Sigmoid colon (tissue), 7 donors: ENCODE results near the gene NGFR. TPM values are rescaled to one million over a fixed set of nuclear protein-coding genes. Genes with fewer than 3 reads are reported as not detected.

Experiments used
- DNase-seq: peaks from one replicate; pipeline ENCODE4 v3.0.0-alpha.2; 2019
- H3K27ac ChIP-seq, 4 donors: fragments of 200-600 bp; sonication (generic); one replicate each; pipeline ENCODE4 v1.5.1; 2016 to 2019; ENCODE audit warnings: mild to moderate bottlenecking in 1 of 4
- H3K27me3 ChIP-seq, 3 donors: fragments of 200-600 bp; sonication (generic); one replicate each; pipeline ENCODE4 v1.5.1; 2019; ENCODE audit warnings: mild to moderate bottlenecking in 1 of 3
- H3K36me3 ChIP-seq, 4 donors: fragments of 200-600 bp; sonication (generic); one replicate each; pipeline ENCODE4 v1.5.1; 2016 to 2019
- H3K4me1 ChIP-seq, 4 donors: fragments of 200-600 bp; sonication (generic); one replicate each; pipeline ENCODE4 v1.5.1; 2017 to 2019
- H3K4me3 ChIP-seq, 4 donors: fragments of 200-600 bp; sonication (generic); one replicate each; pipeline ENCODE4 v1.5.1; 2017 to 2019; ENCODE audit warnings: mild to moderate bottlenecking in 2 of 4, moderate library complexity in 1 of 4
- H3K9me3 ChIP-seq, 4 donors: fragments of 200-600 bp in 3 of 4; sonication (generic) in 3 of 4; one replicate each; pipeline versions ENCODE4 v1.5.1 to v1.6.1; 2013 to 2019
- CTCF ChIP-seq, 4 experiments: fragments of 450-650 bp in 3 of 4; fragments of 200-600 bp in 1 of 4; IDR thresholded peaks; one replicate each; pipeline ENCODE4 v1.5.1; 2016 to 2019; ENCODE audit warnings: antibody characterized with exemption in 4 of 4, mild to moderate bottlenecking in 3 of 4, moderate library complexity in 2 of 4
- EP300 ChIP-seq, 4 donors: sonication (generic); formaldehyde crosslinking; IDR thresholded peaks; one replicate each; pipeline ENCODE4 v1.6.1; 2017; ENCODE audit warnings: antibody characterized with exemption in 4 of 4
- POLR2A ChIP-seq, 2 donors: fragments of 450-650 bp; IDR thresholded peaks; one replicate each; pipeline ENCODE4 v1.6.1; 2016; ENCODE audit warnings: antibody characterized with exemption in 2 of 2, mild to moderate bottlenecking in 2 of 2, moderate library complexity in 2 of 2
- POLR2AphosphoS5 ChIP-seq, 4 donors: sonication (generic); formaldehyde crosslinking; IDR thresholded peaks; one replicate each; pipeline ENCODE4 v1.6.1; 2017; ENCODE audit warnings: antibody characterized with exemption in 4 of 4
- WGBS, 2 donors: extraction: QIAGEN DNeasy Blood & Tissue Kit; methylation state at CpG; one replicate each; pipeline ENCODE4 v1.1.7; 2013; 5-methylcytosine and 5-hydroxymethylcytosine counted together
- intact Hi-C: fragments of 100-400 bp; cut with DNase I; formaldehyde crosslinking; loops from one replicate; pipeline ENCODE4 v1.15.1; 2023
- polyA plus RNA-seq, 3 donors: library from polyadenylated mRNA; stranded (reverse); fragments of 200-250 nt; gene quantifications; one replicate each; pipeline ENCODE4 v1.2.3, GENCODE V29; 2013
- total RNA-seq, 4 donors: library from RNA; depleted of rRNA; stranded (reverse); fragments of >200 nt; gene quantifications; one replicate each; pipeline ENCODE4 v1.1.0, GENCODE V29; 2016
- donor health status: healthy with polysubstance abuse.
- donor health status: Bipolar disorder and iron deficiency.
- donor health status: healthy.

The NGFR gene
- total RNA-seq (10 to 100 TPM in 3 of 4 donors, 1 to 10 TPM in 1; 6.9 to 15.2 (median 12.6) TPM), polyA plus RNA-seq (1 to 10 TPM in 1 of 3 donors, under 1 TPM in 2; 0.46 to 6.8 (median 0.60) TPM)

- no peak for TF ChIP-seq EP300 (IDR thresholded peaks at IDR 0.05)
- TF ChIP-seq POLR2A (IDR thresholded peaks at IDR 0.05): peak in 1 of 2 donors; percentile 28
- peak; percentile 59 to 89 (median 86) for TF ChIP-seq POLR2AphosphoS5 (IDR thresholded peaks at IDR 0.05)
- no peak for TF ChIP-seq CTCF (IDR thresholded peaks at IDR 0.05)
- Histone ChIP-seq H3K36me3 (no peaks in the 10 kb centered on the region), H3K4me1 (peaks cover 4 to 38% (median 37%) of the 10 kb centered on the region in 4 donors), H3K9me3 (no peaks in the 10 kb centered on the region), H3K27ac (peak within 1 kb of the TSS in 3 of 4 donors; percentile 41 to 68 (median 58)), H3K27me3 (peaks cover 2 to 13% (median 8%) of the 10 kb centered on the region in 3 donors), H3K4me3 (peak within 1 kb of the TSS; percentile 40 to 58 (median 50))
- DNase-seq: no peak
- WGBS, 2 donors: 1 to 2% methylated on average over 79 of the region's 79 CpGs
- intact Hi-C loops: loop anchor here (5.0 to 10.0 kb wide), 2 partner anchors 78 to 200 kb away; no protein-coding TSS in a partner anchor
Observed at GRCh38 chr17:49494986-49495841, at the start of gene NGFR. Gene NGFR (plus strand): TSS chr17:49495293. CDS start chr17:49495418, 125 bp downstream.

GRCh38 chr17:49445591-49445990 is 49.5 kb upstream of the NGFR start:
- Histone ChIP-seq H3K27me3 (peaks cover 0 to 13% (median 1%) of the 10 kb centered on the region in 3 donors), H3K27ac (no peak overlapping the region), H3K36me3 (no peaks in the 10 kb centered on the region), H3K4me3 (no peak overlapping the region), H3K9me3 (no peaks in the 10 kb centered on the region), H3K4me1 (no peaks in the 10 kb centered on the region)
- peak; percentile 37 for DNase-seq
- TF ChIP-seq POLR2A (IDR thresholded peaks at IDR 0.05) (no peak), EP300 (IDR thresholded peaks at IDR 0.05) (no peak)
- intact Hi-C loops: no loop called here
- WGBS, 2 donors: 83 to 90% methylated on average over 7 of the region's 7 CpGs

GRCh38 chr17:49447628-49448302 is 47.3 kb upstream of the NGFR start:
- Histone ChIP-seq H3K4me1 (no peaks in the 10 kb centered on the region), H3K9me3 (no peaks in the 10 kb centered on the region), H3K4me3 (no peak overlapping the region), H3K27me3 (no peaks in the 10 kb centered on the region), H3K27ac (no peak overlapping the region), H3K36me3 (no peaks in the 10 kb centered on the region)
- DNase-seq: peak; percentile 20
- no peak for TF ChIP-seq POLR2AphosphoS5 (IDR thresholded peaks at IDR 0.05)
- TF ChIP-seq CTCF (IDR thresholded peaks at IDR 0.05): no peak
- TF ChIP-seq EP300 (IDR thresholded peaks at IDR 0.05): no peak
- no peak for TF ChIP-seq POLR2A (IDR thresholded peaks at IDR 0.05)
- WGBS, 2 donors: 83 to 88% methylated on average over 9 of the region's 9 CpGs
- intact Hi-C loops: no loop called here

GRCh38 chr17:49450181-49450580 is 44.9 kb upstream of the NGFR start:
- Histone ChIP-seq H3K36me3 (no peaks in the 10 kb centered on the region), H3K4me3 (no peak overlapping the region), H3K27ac (no peak overlapping the region), H3K9me3 (no peaks in the 10 kb centered on the region), H3K4me1 (no peaks in the 10 kb centered on the region), H3K27me3 (no peaks in the 10 kb centered on the region)
- no peak for TF ChIP-seq CTCF (IDR thresholded peaks at IDR 0.05)
- no peak for TF ChIP-seq POLR2A (IDR thresholded peaks at IDR 0.05)
- no peak for TF ChIP-seq EP300 (IDR thresholded peaks at IDR 0.05)
- TF ChIP-seq POLR2AphosphoS5 (IDR thresholded peaks at IDR 0.05): no peak
- DNase-seq: no peak
- intact Hi-C loops: no loop called here
- WGBS, 2 donors: 66 to 84% methylated on average over 4 of the region's 4 CpGs

- Histone ChIP-seq H3K27me3 (no peaks in the 10 kb centered on the region), H3K9me3 (no peaks in the 10 kb centered on the region), H3K27ac (no peak overlapping the region), H3K4me3 (no peak overlapping the region), H3K36me3 (no peaks in the 10 kb centered on the region), H3K4me1 (no peaks in the 10 kb centered on the region)
- intact Hi-C loops: no loop called here
- no peak for DNase-seq
- TF ChIP-seq EP300 (IDR thresholded peaks at IDR 0.05) (no peak), POLR2A (IDR thresholded peaks at IDR 0.05) (no peak), CTCF (IDR thresholded peaks at IDR 0.05) (no peak), POLR2AphosphoS5 (IDR thresholded peaks at IDR 0.05) (no peak)
- 45 to 77% methylated on average over 3 of the region's 3 CpGs for WGBS, 2 donors
Observed at GRCh38 chr17:49450735-49451134, 44.4 kb upstream of the NGFR start.
